SH-SY5Y (cell line): ENCODE results near the gene C19orf47.

ENCODE experiments used
- GATA2 ChIP-seq: IDR thresholded peaks from 2 replicates; pipeline ENCODE4 v1.6.1; 2011; ENCODE audit warnings: mild to moderate bottlenecking, low read depth, low read length
- GATA3 ChIP-seq: IDR thresholded peaks from 2 replicates; pipeline ENCODE4 v1.6.1; 2011; ENCODE audit warnings: low read depth, mild to moderate bottlenecking, low read length, moderate library complexity

DNA sequence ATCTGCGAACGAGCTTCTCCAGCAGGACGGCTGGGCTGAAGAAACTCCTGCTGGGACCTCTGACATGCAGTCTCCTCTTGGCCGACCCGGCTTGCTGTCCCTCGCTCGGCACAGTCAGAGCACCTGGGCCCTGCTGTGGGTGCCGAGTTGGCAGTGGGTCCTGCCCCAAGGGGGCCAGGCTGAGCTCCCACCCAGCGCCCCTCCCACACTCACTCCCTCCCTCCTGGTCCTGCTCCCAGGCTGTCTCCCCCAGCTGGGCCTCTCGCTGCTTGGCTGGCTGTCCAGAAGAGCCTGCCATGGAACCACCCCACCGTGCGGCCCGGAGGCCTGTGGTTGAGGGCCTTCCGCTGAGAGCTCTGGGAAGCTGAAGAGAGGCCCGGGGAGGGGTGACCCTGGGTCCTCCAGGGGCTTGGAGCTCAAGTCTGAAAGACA is 69.1 kb downstream of the C19orf47 start:
- TF ChIP-seq GATA2: no peak
- no peak for TF ChIP-seq GATA3
